OCI-M1 (cell line): Measurements from ENCODE around the gene MSI2.

ENCODE experiments used
- DNase-seq: peaks from one replicate; lab custom pipeline; 2025; lab: John Stamatoyannopoulos, UW

The MSI2 gene

GRCh38 chr17:57638284-57638683, 382.0 kb downstream of the MSI2 start:
- no peak for DNase-seq

- no peak for DNase-seq
Measured at GRCh38 chr17:57639381-57639780, 383.1 kb downstream of the MSI2 start.

GRCh38 chr17:57640079-57640478, 383.8 kb downstream of the MSI2 start:
- no peak for DNase-seq

GRCh38 chr17:57641761-57642160, 385.4 kb downstream of the MSI2 start:
- DNase-seq = no peak

- DNase-seq = no peak
Measured at GRCh38 chr17:57643062-57643461, 386.7 kb downstream of the MSI2 start.

- DNase-seq = no peak
Measured at GRCh38 chr17:57644326-57644725, 388.0 kb downstream of the MSI2 start.

- no peak for DNase-seq
Measured at GRCh38 chr17:57645950-57646665, 389.8 kb downstream of the MSI2 start.

- DNase-seq = no peak
Measured at GRCh38 chr17:57648720-57649119, 392.4 kb downstream of the MSI2 start.

GRCh38 chr17:57649191-57649590, 392.9 kb downstream of the MSI2 start:
- DNase-seq = no peak

- no peak for DNase-seq
Measured at GRCh38 chr17:57649731-57650484, 393.6 kb downstream of the MSI2 start.

GRCh38 chr17:57650548-57650947, 394.2 kb downstream of the MSI2 start:
- no peak for DNase-seq

- no peak for DNase-seq
Measured at GRCh38 chr17:57651451-57651850, 395.1 kb downstream of the MSI2 start.

- DNase-seq = no peak
Measured at GRCh38 chr17:57651996-57652395, 395.7 kb downstream of the MSI2 start.

- DNase-seq = no peak
Measured at GRCh38 chr17:57652811-57653210, 396.5 kb downstream of the MSI2 start.

- DNase-seq = no peak
Measured at GRCh38 chr17:57653279-57653678, 397.0 kb downstream of the MSI2 start.

GRCh38 chr17:57654040-57654775, 397.9 kb downstream of the MSI2 start:
- DNase-seq = no peak

GRCh38 chr17:57655553-57655952, 399.2 kb downstream of the MSI2 start:
- no peak for DNase-seq

GRCh38 chr17:57657211-57657610, 400.9 kb downstream of the MSI2 start:
- no peak for DNase-seq

- no peak for DNase-seq
Measured at GRCh38 chr17:57662041-57662440, 405.7 kb downstream of the MSI2 start.

GRCh38 chr17:57662644-57663308, 406.5 kb downstream of the MSI2 start:
- peak; percentile 80 for DNase-seq

GRCh38 chr17:57663326-57664070, 407.2 kb downstream of the MSI2 start:
- no peak for DNase-seq

GRCh38 chr17:57665128-57665527, 408.8 kb downstream of the MSI2 start:
- no peak for DNase-seq
